GM12873 (cell line): ENCODE data around the gene B3GALNT2.

Experiments used
- CTCF ChIP-seq: IDR thresholded peaks from 2 replicates; pipeline ENCODE4 v1.5.1; 2012; ENCODE audit warnings: low read depth, mild to moderate bottlenecking, moderate library complexity, low read length, control low read depth; ENCODE audit not compliant: insufficient read depth; ENCODE audit errors: missing control alignments

The B3GALNT2 gene

DNA sequence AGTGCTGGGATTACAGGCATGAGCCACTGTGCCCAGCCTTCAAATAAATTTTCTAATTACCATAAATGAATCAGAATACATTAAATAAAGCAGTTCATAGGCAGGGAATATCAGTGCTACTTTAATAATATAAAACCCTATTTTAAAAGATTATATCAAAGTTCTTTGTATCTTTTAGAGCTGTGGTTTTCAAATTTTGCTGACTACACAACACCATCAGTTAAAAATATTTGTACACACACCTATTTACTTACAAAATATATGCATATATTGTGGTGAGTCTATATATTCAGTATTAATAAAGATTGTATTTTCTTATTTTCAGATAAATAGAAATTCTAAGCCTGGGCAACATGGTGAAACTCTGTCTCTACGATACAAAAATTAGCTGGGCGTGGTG, 18.7 kb downstream of the B3GALNT2 start:
- no peak for TF ChIP-seq CTCF

DNA sequence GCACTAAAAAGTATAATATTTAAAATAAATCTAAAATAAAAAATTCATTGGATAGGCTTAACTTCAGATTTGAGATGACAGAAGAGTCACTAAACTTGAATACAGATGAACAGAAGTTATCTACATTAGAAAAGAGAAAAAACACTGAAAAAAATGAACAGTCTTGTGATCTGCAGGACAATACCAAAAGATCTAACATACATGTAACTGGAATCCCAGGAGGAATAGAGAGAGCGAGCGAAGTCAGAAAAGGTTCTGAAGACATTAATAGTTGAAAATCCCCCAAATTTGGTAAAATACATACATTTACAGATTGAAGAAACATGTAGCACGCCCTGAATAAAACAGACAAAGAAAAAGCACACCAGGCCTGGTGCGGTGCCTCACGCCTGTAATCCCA, 21.2 kb downstream of the B3GALNT2 start:
- no peak for TF ChIP-seq CTCF

DNA sequence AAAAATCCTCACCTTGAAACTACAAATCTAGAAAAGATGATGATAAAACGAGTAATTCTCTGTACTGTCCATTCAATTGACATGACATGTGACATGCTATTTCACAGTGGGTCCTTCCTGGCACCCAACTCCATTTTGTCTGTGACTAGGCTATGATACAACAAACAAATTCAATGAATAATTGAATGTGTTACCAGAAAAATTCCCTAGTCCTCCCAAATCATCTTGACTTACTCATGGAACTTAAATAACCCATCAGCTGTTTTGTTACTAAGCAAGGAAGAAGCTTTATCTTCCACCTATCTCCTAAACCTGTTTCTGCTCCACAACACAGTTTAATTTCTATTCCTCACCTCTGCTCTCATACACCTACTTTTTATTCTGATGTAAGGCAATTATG, 30.4 kb downstream of the B3GALNT2 start:
- TF ChIP-seq CTCF: no peak

GRCh38 chr1:235470741-235471439, 33.4 kb downstream of the B3GALNT2 start:
- no peak for TF ChIP-seq CTCF

GRCh38 chr1:235468970-235469369, 35.3 kb downstream of the B3GALNT2 start:
- no peak for TF ChIP-seq CTCF

DNA sequence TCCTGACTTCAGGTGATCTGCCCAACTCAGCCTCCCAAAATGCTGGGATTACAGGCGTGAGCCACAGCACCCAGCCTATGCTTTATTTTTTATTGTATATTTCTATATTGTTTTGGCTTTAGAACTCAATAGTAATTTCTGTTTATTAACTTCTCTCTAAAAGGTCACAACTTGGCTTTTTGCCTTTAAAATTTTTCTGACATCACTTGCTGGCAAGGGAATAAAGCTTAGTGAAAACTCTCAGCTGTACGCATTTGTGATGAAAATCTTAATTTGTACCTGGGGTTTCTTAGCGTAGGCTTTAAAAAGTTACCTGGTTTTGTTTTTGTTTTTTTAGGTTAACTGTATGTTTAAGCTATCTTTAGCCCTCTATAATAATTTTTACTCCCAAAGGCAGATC, 36.2 kb downstream of the B3GALNT2 start:
- TF ChIP-seq CTCF: no peak

- no peak for TF ChIP-seq CTCF
Measured at GRCh38 chr1:235465066-235465465, 39.2 kb downstream of the B3GALNT2 start.
